Measurements from ENCODE around the gene DUOX1.
A peak's percentile ranks its signal among the peaks of the same experiment; 100 is the strongest.

The DUOX1 gene

GRCh38 chr15:45144775-45145174 lies 15.0 kb downstream of the DUOX1 start:
- no peak for DNase-seq

- no peak for DNase-seq
These were observed 16.6 kb downstream of the DUOX1 start for GRCh38 chr15:45146405-45146804.

GRCh38 chr15:45147606-45148005 lies 17.8 kb downstream of the DUOX1 start:
- no peak for DNase-seq

GRCh38 chr15:45148076-45149059 lies 18.6 kb downstream of the DUOX1 start:
- no peak for DNase-seq

- DNase-seq = no peak
These were observed 19.3 kb downstream of the DUOX1 start for GRCh38 chr15:45149060-45149459.

- no peak for DNase-seq
These were observed 20.7 kb downstream of the DUOX1 start for GRCh38 chr15:45150481-45150880.

- DNase-seq = no peak
These were observed 21.2 kb downstream of the DUOX1 start for GRCh38 chr15:45150997-45151396.

- DNase-seq = no peak
These were observed 22.4 kb downstream of the DUOX1 start for GRCh38 chr15:45151998-45152828.

GRCh38 chr15:45155739-45156138 lies 25.9 kb downstream of the DUOX1 start:
- no peak for DNase-seq

GRCh38 chr15:45156744-45157455 lies 27.1 kb downstream of the DUOX1 start:
- no peak for DNase-seq

- DNase-seq = no peak
These were observed 28.2 kb downstream of the DUOX1 start for GRCh38 chr15:45157974-45158373.

- no peak for DNase-seq
These were observed 31.9 kb downstream of the DUOX1 start for GRCh38 chr15:45161666-45162065.

- peak; percentile 83 for DNase-seq
These were observed 33.1 kb downstream of the DUOX1 start for GRCh38 chr15:45162771-45163507.

GRCh38 chr15:45163508-45163856 lies 33.7 kb downstream of the DUOX1 start:
- DNase-seq = no peak

GRCh38 chr15:45164914-45165313 lies 35.1 kb downstream of the DUOX1 start:
- DNase-seq = no peak

GRCh38 chr15:45165536-45165935 lies 35.7 kb downstream of the DUOX1 start:
- no peak for DNase-seq

- DNase-seq = peak; percentile 90
These were observed 37.2 kb downstream of the DUOX1 start for GRCh38 chr15:45166834-45167630.

GRCh38 chr15:45167631-45168205 lies 37.9 kb downstream of the DUOX1 start:
- DNase-seq = no peak

GRCh38 chr15:45168286-45168685 lies 38.5 kb downstream of the DUOX1 start:
- DNase-seq = no peak

GRCh38 chr15:45168751-45169551 lies 39.2 kb downstream of the DUOX1 start:
- DNase-seq = no peak
